Measurements from ENCODE around the gene ZFPL1.

- TF ChIP-seq POLR2AphosphoS5 (IDR thresholded peaks at IDR 0.05; ENCODE audit: low read depth, low read length), result no peak
- no peak for TF ChIP-seq POLR2A (IDR thresholded peaks at IDR 0.05; ENCODE audit: low read depth, low read length)
- no peak for TF ChIP-seq TAF1 (IDR thresholded peaks at IDR 0.05; ENCODE audit: low read depth, low read length)
- no peak for TF ChIP-seq SPI1 (IDR thresholded peaks at IDR 0.05; ENCODE audit: low read depth, low read length)
- TF ChIP-seq POU2F2 (IDR thresholded peaks at IDR 0.05; ENCODE audit: low read depth, low read length), result no peak
- TF ChIP-seq PAX5 (IDR thresholded peaks at IDR 0.05; ENCODE audit: insufficient read depth, low read length, severe bottlenecking), result no peak
Observed at GRCh38 chr11:65035579-65035978, 48.4 kb upstream of the ZFPL1 start.
